Measurements from ENCODE around the gene STX7.

STX7 gene

DNA sequence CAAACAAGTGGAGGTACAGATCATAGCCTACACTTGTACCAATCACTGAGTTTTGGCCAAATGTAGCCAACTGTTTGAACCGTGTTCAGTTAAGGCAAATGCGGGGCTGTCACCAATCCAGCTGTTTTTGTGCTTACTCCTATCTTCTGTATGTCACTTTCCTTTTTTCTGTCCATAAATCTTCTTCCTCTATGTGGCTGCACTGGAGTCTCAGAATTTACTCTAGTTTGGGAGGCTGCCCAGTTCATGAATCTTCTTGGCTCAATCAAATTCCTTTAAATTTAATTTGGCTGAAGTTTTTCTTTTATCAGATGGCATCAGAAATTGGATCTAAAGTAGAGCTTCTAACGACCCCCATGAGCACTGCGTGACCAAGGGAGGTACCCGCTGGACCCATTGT is 11.7 kb upstream of the STX7 start:
- no peak overlapping the region for H3K4me3 Mint-ChIP-seq

DNA sequence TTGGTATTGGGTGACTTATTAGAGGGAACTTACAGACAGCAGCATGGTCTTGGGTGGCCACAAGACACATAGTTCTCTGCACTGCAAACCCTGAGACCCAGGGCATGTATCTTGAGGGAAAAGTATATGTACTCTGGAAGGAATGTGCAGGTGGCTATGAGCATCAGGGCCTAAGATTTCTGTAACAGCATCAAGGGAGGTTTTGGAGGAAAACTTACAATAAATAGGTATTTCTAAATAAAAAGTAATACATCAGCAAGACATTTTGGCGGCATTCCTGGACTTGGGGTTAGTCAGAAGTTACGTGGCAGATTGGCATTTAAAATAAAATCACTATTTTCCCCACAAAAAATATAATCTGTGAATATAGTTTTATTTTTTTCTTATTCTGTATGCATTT is 8.0 kb upstream of the STX7 start:
- Mint-ChIP-seq H3K27ac (no peak overlapping the region), H3K36me3 (no peaks in the 10 kb centered on the region), H3K4me3 (no peak overlapping the region), H3K9me3 (no peaks in the 10 kb centered on the region), H3K4me1 (no peaks in the 10 kb centered on the region), H3K27me3 (peaks cover 37% of the 10 kb centered on the region)
- no peak for DNase-seq
- CTCF ChIA-PET: no interaction called here

More for the DNA sequence above, 11.7 kb upstream of the STX7 start:
- no peaks in the 10 kb centered on the region for H3K36me3 Mint-ChIP-seq
- H3K27me3 Mint-ChIP-seq: peaks cover 35% of the 10 kb centered on the region
- H3K9me3 Mint-ChIP-seq: no peaks in the 10 kb centered on the region
- no peaks in the 10 kb centered on the region for H3K4me1 Mint-ChIP-seq
- DNase-seq: no peak
- H3K27ac Mint-ChIP-seq: no peak overlapping the region
- CTCF ChIA-PET: interaction anchor here (1.5 kb wide), 1 partner anchor 245 kb away, joined by 3 read pairs; no protein-coding TSS in a partner anchor

DNA sequence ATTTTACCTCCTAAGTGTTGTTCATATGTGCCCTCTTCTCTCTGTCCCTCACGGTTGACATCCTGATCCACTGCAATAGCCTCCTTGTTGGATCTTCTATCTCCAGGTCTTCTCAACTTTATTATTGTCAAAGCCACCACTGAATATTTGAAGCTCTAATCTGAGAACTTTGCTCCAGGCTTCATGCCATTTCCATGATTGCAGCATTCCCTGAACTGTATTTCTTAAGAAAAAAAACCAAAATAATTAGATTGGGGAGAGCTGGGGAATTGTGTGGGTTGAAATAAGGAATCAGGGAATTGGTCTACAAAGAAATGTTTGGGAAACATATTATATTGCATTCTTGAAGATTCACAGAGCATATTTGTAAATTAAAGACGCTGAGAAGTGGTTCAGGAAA is 2.5 kb upstream of the STX7 start:
- H3K27ac Mint-ChIP-seq: no peak overlapping the region
- H3K4me1 Mint-ChIP-seq: peaks cover 26% of the 10 kb centered on the region
- CTCF ChIA-PET: no interaction called here

GRCh38 chr6:132513831-132514545 is 1.1 kb upstream of the STX7 start:
- Mint-ChIP-seq H3K4me1 (peaks cover 26% of the 10 kb centered on the region), H3K27me3 (peaks cover 16% of the 10 kb centered on the region), H3K4me3 (peak overlapping the region; percentile 91), H3K9me3 (no peaks in the 10 kb centered on the region), H3K27ac (no peak overlapping the region), H3K36me3 (no peaks in the 10 kb centered on the region)
- CTCF ChIA-PET: interaction anchor here (1.3 to 1.7 kb wide), 3 partner anchors 14 to 234 kb away, joined by 4 to 12 read pairs (median 4); no protein-coding TSS in a partner anchor
- no peak for DNase-seq

More for the DNA sequence above, 2.5 kb upstream of the STX7 start:
- Mint-ChIP-seq H3K4me3 (no peak overlapping the region), H3K9me3 (no peaks in the 10 kb centered on the region), H3K36me3 (no peaks in the 10 kb centered on the region), H3K27me3 (peaks cover 16% of the 10 kb centered on the region)
- no peak for DNase-seq

DNA sequence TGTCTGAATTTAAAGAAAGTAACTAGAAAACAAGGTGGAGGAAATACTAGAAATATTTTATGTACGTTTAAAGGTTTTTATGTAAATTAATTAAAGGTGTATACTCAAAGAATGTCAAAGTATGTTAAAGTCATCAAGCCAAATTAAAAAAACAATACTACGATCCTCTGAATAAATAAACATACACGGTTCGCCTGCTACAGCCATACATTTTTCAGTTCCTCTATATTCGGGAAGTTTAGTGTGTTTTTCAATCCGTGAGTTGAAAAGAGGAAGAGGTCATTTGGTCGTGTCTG is 626 bp downstream of the STX7 start:
- CTCF ChIA-PET: interaction anchor here (1.1 to 1.7 kb wide), 4 partner anchors 12 to 232 kb away, joined by 3 to 12 read pairs (median 4); no protein-coding TSS in a partner anchor
- H3K36me3 Mint-ChIP-seq: peaks cover 3% of the 10 kb centered on the region
- H3K4me3 Mint-ChIP-seq: peak overlapping the region; percentile 91
- peaks cover 16% of the 10 kb centered on the region for H3K27me3 Mint-ChIP-seq
- peak overlapping the region; percentile 73 for H3K27ac Mint-ChIP-seq
- DNase-seq: no peak
- H3K4me1 Mint-ChIP-seq: peaks cover 26% of the 10 kb centered on the region
- H3K9me3 Mint-ChIP-seq: no peaks in the 10 kb centered on the region

DNA sequence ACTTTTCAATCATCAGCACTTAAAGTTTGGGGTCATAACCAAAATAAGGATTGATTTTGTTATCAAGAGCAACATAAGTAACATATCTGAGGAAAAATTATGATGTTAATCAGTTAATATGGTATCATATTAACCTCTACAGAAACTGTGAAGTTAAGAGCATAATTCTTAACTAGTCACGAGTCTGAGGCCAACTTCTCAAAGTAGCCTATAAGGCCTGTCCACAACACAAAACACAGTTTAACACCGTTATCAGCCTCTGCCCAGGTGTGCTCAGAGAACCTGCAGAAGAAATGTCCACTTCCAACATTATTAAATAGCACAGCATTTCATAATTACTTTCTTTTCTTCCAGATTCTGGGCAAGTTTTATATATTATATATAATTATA is 1.1 kb downstream of the STX7 start:
- Mint-ChIP-seq H3K9me3 (no peaks in the 10 kb centered on the region), H3K27ac (no peak overlapping the region), H3K27me3 (peaks cover 12% of the 10 kb centered on the region), H3K4me1 (peaks cover 26% of the 10 kb centered on the region), H3K36me3 (peaks cover 3% of the 10 kb centered on the region), H3K4me3 (peak overlapping the region; percentile 91)
- no peak for DNase-seq
- CTCF ChIA-PET: interaction anchor here (1.1 to 1.7 kb wide), 2 partner anchors 15 to 232 kb away, joined by 3 to 12 read pairs; no protein-coding TSS in a partner anchor

GRCh38 chr6:132511210-132511830 is 1.6 kb downstream of the STX7 start:
- peaks cover 7% of the 10 kb centered on the region for H3K27me3 Mint-ChIP-seq
- CTCF ChIA-PET: no interaction called here

DNA sequence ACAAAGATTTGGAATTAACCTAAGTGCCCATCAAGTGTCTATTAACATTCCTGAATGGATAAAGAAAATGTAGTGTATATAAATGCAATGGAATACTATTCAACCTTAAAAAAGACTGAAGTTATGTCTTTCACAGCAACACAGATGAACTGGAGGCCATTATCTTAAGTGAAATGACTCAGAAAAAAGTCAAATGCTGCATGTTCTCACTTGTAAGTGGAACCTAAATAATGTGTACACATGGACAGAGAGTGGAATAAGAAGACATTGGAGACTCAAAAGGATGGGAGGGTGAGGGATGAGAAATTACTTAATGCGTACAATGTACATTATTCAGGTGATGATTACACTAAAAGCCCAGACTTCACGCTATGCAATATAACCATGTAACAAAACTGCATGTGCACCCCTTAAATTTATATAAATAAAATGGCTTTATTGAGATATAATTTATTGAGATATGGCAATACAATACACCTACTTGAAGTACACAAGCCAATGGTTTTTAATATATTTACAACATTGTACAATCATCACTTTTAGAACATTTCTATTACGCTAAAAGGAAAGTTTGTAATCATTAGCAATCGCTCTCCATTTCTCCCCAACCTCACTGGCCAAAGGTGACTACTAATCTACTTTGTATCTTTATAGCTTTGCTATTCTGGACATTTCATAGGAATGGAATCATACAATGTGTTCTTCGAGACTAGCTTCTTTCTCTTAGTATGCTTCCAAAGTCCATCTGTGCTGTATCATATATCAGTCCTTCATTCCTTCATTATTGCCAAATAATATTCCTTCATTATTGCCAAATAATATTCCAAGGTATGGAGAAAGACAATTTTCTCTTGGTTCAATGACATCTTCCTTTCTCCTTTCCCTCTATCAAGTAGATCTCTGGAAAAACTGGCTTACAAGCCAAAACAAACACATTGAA is 5.8 kb downstream of the STX7 start:
- Mint-ChIP-seq H3K36me3 (peaks cover 7% of the 10 kb centered on the region), H3K4me3 (no peak overlapping the region), H3K4me1 (peaks cover 16% of the 10 kb centered on the region), H3K9me3 (no peaks in the 10 kb centered on the region), H3K27me3 (no peaks in the 10 kb centered on the region), H3K27ac (no peak overlapping the region)
- CTCF ChIA-PET: no interaction called here
- no peak for DNase-seq

More at GRCh38 chr6:132511210-132511830, 1.6 kb downstream of the STX7 start:
- H3K9me3 Mint-ChIP-seq: no peaks in the 10 kb centered on the region
- DNase-seq: no peak
- no peak overlapping the region for H3K27ac Mint-ChIP-seq
- H3K4me1 Mint-ChIP-seq: peaks cover 26% of the 10 kb centered on the region
- peak overlapping the region; percentile 91 for H3K4me3 Mint-ChIP-seq
- peaks cover 3% of the 10 kb centered on the region for H3K36me3 Mint-ChIP-seq

DNA sequence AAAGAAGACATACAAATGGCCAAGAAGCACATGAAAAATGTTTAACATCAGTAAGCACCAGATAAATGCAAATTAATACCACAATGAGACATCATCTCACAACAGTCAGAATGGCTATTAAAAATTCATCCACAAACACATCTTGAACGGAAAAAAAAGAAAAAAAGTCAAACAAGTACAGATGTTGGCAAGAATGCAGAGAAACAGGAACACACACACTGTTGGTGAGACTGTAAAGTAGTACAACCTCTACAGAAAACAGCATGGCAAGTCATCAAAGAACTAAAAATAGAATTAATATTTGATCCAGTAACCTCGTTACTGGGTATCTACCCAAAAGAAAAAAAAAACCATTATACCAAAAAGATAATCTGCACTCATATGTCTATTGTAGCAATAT is 6.5 kb downstream of the STX7 start:
- Mint-ChIP-seq H3K4me1 (peaks cover 11% of the 10 kb centered on the region), H3K27me3 (no peaks in the 10 kb centered on the region), H3K4me3 (no peak overlapping the region), H3K36me3 (peaks cover 10% of the 10 kb centered on the region), H3K9me3 (no peaks in the 10 kb centered on the region), H3K27ac (no peak overlapping the region)
- no peak for DNase-seq
- CTCF ChIA-PET: no interaction called here

DNA sequence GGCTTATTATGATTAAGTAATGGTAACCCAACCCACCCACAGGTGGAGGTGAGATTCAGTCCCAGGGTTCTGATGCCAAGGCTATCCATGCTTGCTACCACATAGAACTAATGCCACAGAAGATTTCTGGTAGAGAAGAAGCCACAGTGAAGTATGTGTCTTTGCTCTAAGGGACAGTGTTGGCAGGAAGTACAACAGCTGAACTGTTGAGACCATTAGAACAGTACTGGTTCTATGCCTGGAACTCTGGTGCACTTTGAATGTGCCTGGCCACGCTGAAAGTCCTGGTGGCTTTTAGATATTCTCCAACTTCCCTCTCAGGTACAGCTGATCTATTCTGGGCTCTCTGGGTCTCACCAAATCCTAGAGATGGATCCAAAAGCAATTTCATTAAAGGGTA is 7.8 kb downstream of the STX7 start:
- H3K27me3 Mint-ChIP-seq: no peaks in the 10 kb centered on the region
- DNase-seq: no peak
- H3K4me1 Mint-ChIP-seq: no peaks in the 10 kb centered on the region
- CTCF ChIA-PET: no interaction called here
- no peaks in the 10 kb centered on the region for H3K9me3 Mint-ChIP-seq
- no peak overlapping the region for H3K27ac Mint-ChIP-seq
- no peak overlapping the region for H3K4me3 Mint-ChIP-seq
- peaks cover 17% of the 10 kb centered on the region for H3K36me3 Mint-ChIP-seq

- CTCF ChIA-PET: no interaction called here
- no peaks in the 10 kb centered on the region for H3K9me3 Mint-ChIP-seq
- no peaks in the 10 kb centered on the region for H3K4me1 Mint-ChIP-seq
- no peaks in the 10 kb centered on the region for H3K27me3 Mint-ChIP-seq
- DNase-seq: no peak
- peaks cover 21% of the 10 kb centered on the region for H3K36me3 Mint-ChIP-seq
- H3K4me3 Mint-ChIP-seq: no peak overlapping the region
- H3K27ac Mint-ChIP-seq: no peak overlapping the region
Observed at GRCh38 chr6:132504757-132505156, 8.2 kb downstream of the STX7 start.

- Mint-ChIP-seq H3K36me3 (peaks cover 39% of the 10 kb centered on the region), H3K4me1 (peaks cover 18% of the 10 kb centered on the region), H3K27ac (no peak overlapping the region), H3K4me3 (no peak overlapping the region), H3K27me3 (no peaks in the 10 kb centered on the region), H3K9me3 (no peaks in the 10 kb centered on the region)
- CTCF ChIA-PET: interaction anchor here (1.0 to 1.2 kb wide), 2 partner anchors 13 to 220 kb away, joined by 3 to 4 read pairs; partner anchors contain the start of gene STX7
- DNase-seq: no peak
Observed at GRCh38 chr6:132499757-132500156, 13.2 kb downstream of the STX7 start.

- no peak overlapping the region for H3K27ac Mint-ChIP-seq
- CTCF ChIA-PET: no interaction called here
- peaks cover 24% of the 10 kb centered on the region for H3K4me1 Mint-ChIP-seq
- peaks cover 1% of the 10 kb centered on the region for H3K9me3 Mint-ChIP-seq
- no peak for DNase-seq
- H3K36me3 Mint-ChIP-seq: peaks cover 46% of the 10 kb centered on the region
- H3K27me3 Mint-ChIP-seq: no peaks in the 10 kb centered on the region
- H3K4me3 Mint-ChIP-seq: no peak overlapping the region
Observed at GRCh38 chr6:132498638-132499037, 14.3 kb downstream of the STX7 start.

GRCh38 chr6:132496519-132497180 is 16.3 kb downstream of the STX7 start:
- Mint-ChIP-seq H3K27ac (no peak overlapping the region), H3K9me3 (peaks cover 1% of the 10 kb centered on the region), H3K36me3 (peaks cover 50% of the 10 kb centered on the region), H3K4me3 (no peak overlapping the region), H3K4me1 (peaks cover 26% of the 10 kb centered on the region), H3K27me3 (no peaks in the 10 kb centered on the region)
- DNase-seq: no peak
- CTCF ChIA-PET: interaction anchor here (0.5 to 3.0 kb wide), 8 partner anchors 12 to 1435 kb away, joined by 3 to 12 read pairs (median 3); partner anchors contain the start of gene STX7

All from activated naive CD4-positive, alpha-beta T cell treated with anti-CD3 and anti-CD28 coated beads, Interleukin-2, amount 10 ng/mL, durations not matched to agents 7 days and 5 days (primary cell).